Measurements from ENCODE around the gene RAB10. TPM values are rescaled to one million over a fixed set of nuclear protein-coding genes. Genes with fewer than 3 reads are reported as not detected.
A peak's percentile ranks its signal among the peaks of the same experiment; 100 is the strongest.

RAB10 gene
- total and polyA plus RNA-seq, 2 of the 13 experiments (the other 11 are each of a cell fraction or from before 2014, with no cell fraction given) = 48.2 to 120 TPM

- no peak for TF ChIP-seq FOXA1 (IDR thresholded peaks at IDR 0.05)
- peak; percentile 67; the same call in 1 of the 2 replicates for TF ChIP-seq FOXA1 (CRISPR knock-in tag; IDR thresholded peaks at IDR 0.05)
- TF ChIP-seq SOX13 (IDR thresholded peaks at IDR 0.05) = no peak
- 0 out of 4 replicates have a peak, but pooled peaks of 1 of the 2 experiments have one; percentile 16 for TF ChIP-seq SOX13 (CRISPR knock-in tag; conservative IDR thresholded peaks at IDR 0.05 in 1 of 2, IDR thresholded peaks at IDR 0.05 in 1 of 2)
- TF ChIP-seq SNAPC5 (CRISPR knock-in tag; IDR thresholded peaks at IDR 0.05; ENCODE audit: borderline replicate concordance) = no peak
- TF ChIP-seq TBL1XR1 (IDR thresholded peaks at IDR 0.05; ENCODE audit: borderline replicate concordance, low read length, partially characterized antibody) = no peak
- TF ChIP-seq ZNF543 (CRISPR knock-in tag; IDR thresholded peaks at IDR 0.05) = no peak
- TF ChIP-seq ZSCAN5A (CRISPR knock-in tag; IDR thresholded peaks at IDR 0.05; ENCODE audit: borderline replicate concordance) = no peak
- no peak for TF ChIP-seq KLF6 (CRISPR knock-in tag; IDR thresholded peaks at IDR 0.05)
- TF ChIP-seq ZNF766 (CRISPR knock-in tag; IDR thresholded peaks at IDR 0.05; ENCODE audit: borderline replicate concordance) = no peak
- no peak for TF ChIP-seq SNAPC2 (CRISPR knock-in tag; IDR thresholded peaks at IDR 0.05)
These were observed 39.3 kb downstream of the RAB10 start (continued) for GRCh38 chr2:26072925-26073768.

- H3K4me3 ChIP-seq (replicated peaks in 1 of 3; ENCODE audit: insufficient read depth in 1 of 3, low read depth in 2 of 3, low read length in 3 of 3) = no peak overlapping the region
- FAIRE-seq (no peak), ATAC-seq (no peak), DNase-seq (ENCODE audit: low spot score) (peak; percentile 31)
- no peak overlapping the region for H3K9ac ChIP-seq (ENCODE audit: insufficient read depth, low read depth, low read length)
- 0 out of 5 replicates have a peak, but pooled peaks cover 0 to 3% of the 10 kb centered on the region in 2 experiments for H3K36me3 ChIP-seq (replicated peaks in 1 of 2; ENCODE audit: control insufficient read depth in 1 of 2, insufficient read depth in 2 of 2, low read length in 2 of 2)
- 59% methylated on average over 3 of the region's 3 CpGs for WGBS (ENCODE audit: low lambda C conversion rate)
- in situ Hi-C loops (cut with HindIII; ENCODE audit: extremely low pct_ligation_motif_present, low pct_unique_long_range_greater_than_20kb) (no loop called here), intact Hi-C loops (cut with micrococcal nuclease; ENCODE audit: unreplicated experiment) (loop anchor here (10.0 kb wide), 1 partner anchor 79 kb away; no protein-coding TSS in a partner anchor)
- no TSS peak for BruUV-seq (replicated peaks)
- H4K20me1 ChIP-seq (ENCODE audit: insufficient read depth, low read length) = peaks cover 56% of the 10 kb centered on the region
- H3K27ac ChIP-seq (ENCODE audit: extremely low read length, insufficient read depth, low read length) = peak overlapping the region; percentile 7
- ChIA-PET CTCF (ENCODE audit: low intra/inter-chr PET ratio, low total read pairs) (no interaction called here), POLR2A (interaction anchor here (0.8 kb wide), 1 partner anchor 41 kb away, joined by 5 read pairs; the partner anchor contains the start of gene RAB10)
- peaks cover 91% of the 10 kb centered on the region for H3K79me2 ChIP-seq (ENCODE audit: insufficient read depth, low read length)
- TF ChIP-seq PHF20 (CRISPR knock-in tag; IDR thresholded peaks at IDR 0.05) (no peak), CREB1 (IDR thresholded peaks at IDR 0.05) (no peak), CREB1 (CRISPR knock-in tag; IDR thresholded peaks at IDR 0.05) (peak; percentile 31; the same call in 1 of the 2 replicates), MAFK (conservative IDR thresholded peaks at IDR 0.05 in 1 of 2, IDR thresholded peaks at IDR 0.05 in 1 of 2; ENCODE audit: low read length in 2 of 2) (peak in 1 of 2 experiments; percentile 23; a peak in 1 of 4 replicates), CREM (IDR thresholded peaks at IDR 0.05) (0 out of 2 replicates have a peak, but pooled peaks have one; percentile 11), CREM (CRISPR knock-in tag; IDR thresholded peaks at IDR 0.05) (no peak), PAXIP1 (CRISPR knock-in tag; conservative IDR thresholded peaks at IDR 0.05) (0 out of 2 replicates have a peak, but pooled peaks have one; percentile 9)
- peaks cover 57% of the 10 kb centered on the region for H3K4me1 ChIP-seq (ENCODE audit: insufficient read depth, low read length)
- H3K9me3 ChIP-seq (ENCODE audit: low read length) = no peaks in the 10 kb centered on the region
- no peak overlapping the region for H3K4me2 ChIP-seq (ENCODE audit: low read depth, low read length)
- no peak overlapping the region for H2AFZ ChIP-seq (ENCODE audit: low read length)
- H3K27me3 ChIP-seq (ENCODE audit: control insufficient read depth in 1 of 2, insufficient read depth in 2 of 2, low read length in 2 of 2) = no peaks in the 10 kb centered on the region
These were observed 39.9 kb downstream of the RAB10 start for GRCh38 chr2:26073830-26074229.

Measured in HepG2 (cell line).